ENCODE data around the gene BGLAP.

- TF ChIP-seq POLR2AphosphoS5 (IDR thresholded peaks at IDR 0.05; ENCODE audit: low read depth, low read length) (no peak), REST (IDR thresholded peaks at IDR 0.05; ENCODE audit: insufficient read depth in 1 of 2, low read depth in 2 of 2, low read length in 2 of 2) (no peak)
Measured at GRCh38 chr1:156266051-156266450, 24.1 kb downstream of the BGLAP start.
